Fibroblast of lung (primary cell): ENCODE measurements around the gene IL19. TPM values are rescaled to one million over a fixed set of nuclear protein-coding genes. Genes with fewer than 3 reads are reported as not detected.
"Not testable (repeated sequence)": the region's sequence is repeated elsewhere in the genome, so short reads cannot be mapped to it uniquely, and the experiment has no call there.

Source experiments
- DNase-seq, 2 donors: peaks; one replicate each; pipeline versions ENCODE4 v3.0.0 to v3.0.0-alpha.2; 2010; ENCODE audit warnings: low read depth in 2 of 2
- H2AFZ ChIP-seq: 2 replicates; pipeline ENCODE4 v1.5.1; 2012; ENCODE audit warnings: low read length, control low read depth, inconsistent platforms
- H3K27ac ChIP-seq: 2 replicates; pipeline ENCODE4 v1.5.1; 2011; ENCODE audit warnings: low read length, control low read depth; ENCODE audit not compliant: insufficient read depth
- H3K27me3 ChIP-seq: 2 replicates; pipeline ENCODE4 v1.5.1; 2011; ENCODE audit warnings: mild to moderate bottlenecking, low read length; ENCODE audit not compliant: control insufficient read depth, insufficient read depth
- H3K36me3 ChIP-seq: 2 replicates; pipeline ENCODE4 v1.5.1; 2011; ENCODE audit warnings: low read length; ENCODE audit not compliant: control insufficient read depth, insufficient read depth
- H3K4me1 ChIP-seq: 2 replicates; pipeline ENCODE4 v1.5.1; 2011; ENCODE audit warnings: low read length; ENCODE audit not compliant: control insufficient read depth, insufficient read depth; ENCODE audit errors: extremely low read depth
- H3K4me2 ChIP-seq: 2 replicates; pipeline ENCODE4 v1.5.1; 2011; ENCODE audit warnings: low read length, control low read depth; ENCODE audit not compliant: insufficient read depth; ENCODE audit errors: extremely low read depth
- H3K4me3 ChIP-seq, 4 experiments: fragments of 200-600 bp in 1 of 4; sonication (generic) in 1 of 4; replicated peaks in 1 of 4; 2 replicates each; pipeline ENCODE4 v1.5.1; 2011 to 2016; ENCODE audit warnings: low read length in 4 of 4, low read depth in 3 of 4, mild to moderate bottlenecking in 3 of 4, control low read depth in 2 of 4, inconsistent platforms in 1 of 4, mixed read lengths in 1 of 4; ENCODE audit not compliant: insufficient read depth in 1 of 4; ENCODE audit errors: control extremely low read depth in 1 of 4
- H3K79me2 ChIP-seq: 2 replicates; pipeline ENCODE4 v1.5.1; 2012; ENCODE audit warnings: mild to moderate bottlenecking, low read length, inconsistent platforms; ENCODE audit not compliant: control insufficient read depth, insufficient read depth
- H3K9ac ChIP-seq: 2 replicates; pipeline ENCODE4 v1.5.1; 2011; ENCODE audit warnings: mild to moderate bottlenecking, low read length, control low read depth; ENCODE audit not compliant: insufficient read depth
- H3K9me3 ChIP-seq: 2 replicates; pipeline ENCODE4 v1.5.1; 2012; ENCODE audit warnings: low read depth, low read length; ENCODE audit not compliant: control insufficient read depth, insufficient read depth
- H4K20me1 ChIP-seq: 2 replicates; pipeline ENCODE4 v1.5.1; 2011; ENCODE audit warnings: low read length; ENCODE audit not compliant: control insufficient read depth, insufficient read depth; ENCODE audit errors: extremely low read depth
- CTCF ChIP-seq, 2 donors: IDR thresholded peaks in 1 of 2; conservative IDR thresholded peaks in 1 of 2; 1 replicate in 1 of 2; 2 replicates in 1 of 2; pipeline ENCODE4 v1.5.1; 2011 to 2012; ENCODE audit warnings: low read length in 2 of 2, control low read depth in 1 of 2, inconsistent platforms in 1 of 2, low read depth in 1 of 2, mild to moderate bottlenecking in 1 of 2
- EZH2 ChIP-seq: IDR thresholded peaks from 2 replicates; pipeline ENCODE4 v1.5.1; 2012; ENCODE audit warnings: low read length, control low read depth, mild to moderate bottlenecking; ENCODE audit errors: missing control alignments
- polyA plus RNA-seq, 2 donors: library from polyadenylated mRNA; depleted of rRNA in 1 of 2; stranded (reverse) in 1 of 2; unstranded in 1 of 2; fragments of >200 nt; gene quantifications; 2 replicates each; pipeline ENCODE4 v1.2.1, GENCODE V29; 2011 to 2012; ENCODE audit warnings: missing spikeins in 1 of 2
- total RNA-seq: library from RNA; depleted of rRNA; stranded (reverse); fragments of >200 nt; gene quantifications from 2 replicates; pipeline ENCODE4 v1.2.1, GENCODE V29; 2014

Gene IL19
- total and polyA plus RNA-seq, 2 donors (not counting 1 experiment from before 2014, with no cell fraction given) = not detected

- not testable (repeated sequence) for DNase-seq, H3K9ac ChIP-seq, H3K4me3 ChIP-seq, H3K36me3 ChIP-seq, H3K79me2 ChIP-seq, H4K20me1 ChIP-seq, H3K9me3 ChIP-seq, H3K27me3 ChIP-seq, H3K4me2 ChIP-seq, H3K4me1 ChIP-seq, H2AFZ ChIP-seq
- peak overlapping the region; percentile 22 for H3K27ac ChIP-seq
Measured at GRCh38 chr1:206765771-206766170, 4.8 kb upstream of the IL19 start.

GRCh38 chr1:206766251-206766856 lies 4.2 kb upstream of the IL19 start:
- H3K27ac ChIP-seq = peak overlapping the region; percentile 22
- no peak for TF ChIP-seq EZH2
- TF ChIP-seq CTCF (conservative IDR thresholded peaks at IDR 0.05 in 1 of 2, IDR thresholded peaks at IDR 0.05 in 1 of 2; ENCODE audit: low read depth in 1 of 2, low read length in 2 of 2) = no peak
- H2AFZ ChIP-seq = peak overlapping the region; percentile 71
- H3K9me3 ChIP-seq = no peaks in the 10 kb centered on the region
- peak overlapping the region; percentile 48 for H3K4me2 ChIP-seq
- H3K27me3 ChIP-seq = no peaks in the 10 kb centered on the region
- H3K4me1 ChIP-seq = peaks cover 7% of the 10 kb centered on the region
- no peak overlapping the region for H3K4me3 ChIP-seq
- DNase-seq = peak; percentile 74 to 97
- H3K79me2 ChIP-seq = no peaks in the 10 kb centered on the region
- no peaks in the 10 kb centered on the region for H3K36me3 ChIP-seq
- H3K9ac ChIP-seq = no peak overlapping the region
- H4K20me1 ChIP-seq = no peaks in the 10 kb centered on the region

GRCh38 chr1:206768472-206769303 lies 1.9 kb upstream of the IL19 start:
- Histone ChIP-seq H3K4me1 (peaks cover 7% of the 10 kb centered on the region), H3K27ac (no peak overlapping the region), H4K20me1 (no peaks in the 10 kb centered on the region), H3K9me3 (no peaks in the 10 kb centered on the region), H3K4me3 (no peak overlapping the region), H3K4me2 (no peak overlapping the region), H3K36me3 (no peaks in the 10 kb centered on the region), H2AFZ (no peak overlapping the region), H3K9ac (no peak overlapping the region), H3K79me2 (no peaks in the 10 kb centered on the region), H3K27me3 (no peaks in the 10 kb centered on the region)
- TF ChIP-seq CTCF (conservative IDR thresholded peaks at IDR 0.05 in 1 of 2, IDR thresholded peaks at IDR 0.05 in 1 of 2; ENCODE audit: low read depth in 1 of 2, low read length in 2 of 2) (no peak), EZH2 (no peak)
- no peak for DNase-seq
